ENCODE measurements around the gene KCNQ1.
A peak's percentile ranks its signal among the peaks of the same experiment; 100 is the strongest.

Gene KCNQ1

DNA sequence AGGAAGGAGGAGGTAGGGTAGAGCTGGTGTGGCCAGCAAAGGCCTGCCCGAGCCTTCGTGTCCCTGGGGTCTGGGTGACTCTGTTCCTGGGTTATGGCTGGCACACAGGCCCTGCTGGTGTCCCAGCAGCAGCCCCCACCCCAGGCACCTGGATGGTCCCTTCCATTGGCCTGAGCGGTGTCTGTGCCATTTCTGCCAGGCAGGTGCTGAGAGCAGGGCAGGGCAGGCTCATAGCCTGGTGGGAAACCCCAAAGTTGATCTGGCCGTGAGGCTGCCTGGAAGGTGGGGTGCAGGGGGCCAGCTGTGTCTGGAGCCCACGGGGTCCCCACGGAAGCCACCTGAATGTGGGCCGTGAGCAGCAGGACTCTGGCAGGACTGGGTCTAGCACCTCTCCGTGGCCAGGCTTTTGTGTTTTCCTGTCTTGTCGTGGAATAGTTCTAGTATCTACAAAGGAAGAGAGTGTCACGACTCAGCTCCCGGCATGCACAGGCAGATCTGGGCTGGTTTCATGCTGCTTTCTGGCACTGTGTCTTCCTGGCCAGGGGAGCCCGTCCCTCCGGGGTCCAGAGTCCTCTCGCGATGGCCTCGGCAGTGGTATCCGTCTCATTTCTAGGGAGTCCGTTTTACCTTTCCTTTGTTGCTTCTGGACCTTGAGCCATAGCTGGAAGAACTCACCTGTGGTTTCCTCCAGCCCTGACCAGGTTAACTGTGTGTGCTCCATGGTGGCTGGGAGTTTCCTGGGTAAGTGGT, 83.7 kb downstream of the KCNQ1 start:
- Mint-ChIP-seq H3K9me3 (no peaks in the 10 kb centered on the region), H3K4me3 (no peak overlapping the region), H3K27ac (peak overlapping the region; percentile 86), H3K4me1 (peaks cover 72% of the 10 kb centered on the region), H3K27me3 (no peaks in the 10 kb centered on the region), H3K36me3 (no peaks in the 10 kb centered on the region)
- no peak for ATAC-seq

DNA sequence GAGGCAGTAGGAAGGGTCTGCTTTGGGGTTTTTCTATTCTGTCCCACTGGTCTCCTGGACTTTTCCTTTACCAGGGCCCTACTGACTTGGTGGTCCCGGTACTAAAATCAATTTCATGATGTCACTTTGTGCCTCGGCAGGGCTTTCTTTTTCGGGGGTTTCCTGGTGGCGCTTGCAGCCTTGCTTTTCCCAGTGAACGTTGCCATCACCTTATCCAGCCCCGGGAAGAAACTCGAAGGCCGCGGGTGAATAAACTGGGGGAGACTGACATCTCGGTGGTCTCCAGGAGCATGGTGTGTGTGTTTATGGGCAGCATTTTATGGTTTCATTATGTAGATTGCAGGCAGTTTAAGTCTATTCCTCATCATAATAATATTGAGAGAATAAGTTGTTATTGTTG, 84.4 kb downstream of the KCNQ1 start:
- ATAC-seq, result no peak
- Mint-ChIP-seq H3K27me3 (no peaks in the 10 kb centered on the region), H3K4me3 (no peak overlapping the region), H3K9me3 (no peaks in the 10 kb centered on the region), H3K36me3 (no peaks in the 10 kb centered on the region), H3K4me1 (peaks cover 70% of the 10 kb centered on the region), H3K27ac (no peak overlapping the region)

DNA sequence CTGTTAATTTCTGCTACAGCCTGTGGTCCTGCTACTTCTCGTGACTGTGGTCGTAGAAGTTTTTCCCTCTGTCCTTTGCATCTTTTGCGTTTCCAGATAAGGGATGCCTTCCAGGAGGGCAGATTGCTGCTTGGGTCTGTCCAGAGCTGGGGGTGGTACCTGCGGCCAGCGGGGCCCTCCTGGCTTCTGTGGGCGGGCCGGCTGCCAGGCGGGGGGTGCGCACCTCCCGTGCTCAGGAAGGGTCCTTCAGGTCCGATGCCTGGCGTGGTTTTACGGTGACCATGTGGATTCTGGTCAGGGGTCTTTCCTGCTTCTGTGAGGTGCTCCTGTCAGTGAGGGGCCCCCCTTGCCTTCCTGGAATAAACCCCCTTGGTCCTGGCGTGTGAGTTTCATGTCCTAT, 84.8 kb downstream of the KCNQ1 start:
- Mint-ChIP-seq H3K27me3 (no peaks in the 10 kb centered on the region), H3K27ac (no peak overlapping the region), H3K4me1 (peaks cover 67% of the 10 kb centered on the region), H3K36me3 (no peaks in the 10 kb centered on the region), H3K4me3 (no peak overlapping the region), H3K9me3 (no peaks in the 10 kb centered on the region)
- ATAC-seq, result no peak

DNA sequence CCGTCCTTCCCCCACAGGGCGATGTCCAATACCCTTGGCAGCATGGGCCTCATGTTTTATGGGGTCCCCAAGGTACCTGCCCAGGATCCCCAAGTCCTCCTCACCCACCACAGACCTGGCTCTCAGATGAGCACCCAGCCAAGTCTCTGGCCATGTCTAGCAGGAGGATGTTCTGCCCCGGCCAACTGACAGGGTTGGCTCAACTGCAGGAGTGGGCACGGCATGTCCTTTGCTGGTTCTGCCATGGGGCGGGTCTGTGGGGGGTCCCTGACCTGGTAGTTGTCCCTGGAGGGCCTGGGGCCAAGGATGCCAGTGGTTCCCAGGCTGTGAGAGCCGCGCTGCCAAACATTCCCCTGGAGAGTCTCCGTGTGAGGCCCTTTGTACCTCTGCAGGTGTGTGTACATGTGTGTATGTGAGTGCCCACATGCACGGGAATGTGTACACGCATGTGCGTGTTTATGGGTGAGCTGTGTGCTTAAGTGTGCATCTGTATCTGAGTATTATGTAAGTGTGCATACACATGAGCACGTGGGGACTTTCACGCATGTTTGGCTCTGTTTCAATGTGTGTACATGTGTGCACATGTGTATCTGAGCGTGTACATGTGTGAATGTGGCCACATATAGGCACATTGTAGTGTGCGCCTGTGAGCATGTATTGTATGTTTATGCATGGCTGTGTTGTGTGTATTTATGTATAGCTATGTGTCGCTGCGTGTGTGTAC, 85.5 kb downstream of the KCNQ1 start:
- no peak overlapping the region for H3K27ac Mint-ChIP-seq
- no peaks in the 10 kb centered on the region for H3K27me3 Mint-ChIP-seq
- no peak overlapping the region for H3K4me3 Mint-ChIP-seq
- ATAC-seq, result no peak
- no peaks in the 10 kb centered on the region for H3K9me3 Mint-ChIP-seq
- no peaks in the 10 kb centered on the region for H3K36me3 Mint-ChIP-seq
- H3K4me1 Mint-ChIP-seq, result peaks cover 60% of the 10 kb centered on the region

DNA sequence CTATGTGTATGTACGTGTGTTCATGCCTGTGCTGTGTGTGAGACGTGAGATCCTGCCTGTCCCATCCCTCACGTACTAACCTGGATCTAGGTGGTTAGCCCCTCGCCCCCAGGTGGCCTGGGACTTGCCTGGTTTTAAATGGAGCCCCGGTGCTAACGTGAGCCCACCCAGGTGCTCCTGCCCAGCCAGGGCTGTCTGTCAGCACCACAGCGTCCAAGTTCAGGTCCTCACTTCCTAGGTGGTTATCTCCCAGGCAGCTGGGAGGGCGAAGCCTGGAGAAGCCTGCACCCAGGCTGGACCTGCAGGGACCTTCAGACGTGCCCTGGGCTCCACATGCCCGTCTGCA, 86.0 kb downstream of the KCNQ1 start:
- Mint-ChIP-seq H3K27ac (no peak overlapping the region), H3K4me3 (no peak overlapping the region), H3K4me1 (peaks cover 55% of the 10 kb centered on the region), H3K36me3 (no peaks in the 10 kb centered on the region), H3K9me3 (no peaks in the 10 kb centered on the region), H3K27me3 (no peaks in the 10 kb centered on the region)
- ATAC-seq, result no peak

DNA sequence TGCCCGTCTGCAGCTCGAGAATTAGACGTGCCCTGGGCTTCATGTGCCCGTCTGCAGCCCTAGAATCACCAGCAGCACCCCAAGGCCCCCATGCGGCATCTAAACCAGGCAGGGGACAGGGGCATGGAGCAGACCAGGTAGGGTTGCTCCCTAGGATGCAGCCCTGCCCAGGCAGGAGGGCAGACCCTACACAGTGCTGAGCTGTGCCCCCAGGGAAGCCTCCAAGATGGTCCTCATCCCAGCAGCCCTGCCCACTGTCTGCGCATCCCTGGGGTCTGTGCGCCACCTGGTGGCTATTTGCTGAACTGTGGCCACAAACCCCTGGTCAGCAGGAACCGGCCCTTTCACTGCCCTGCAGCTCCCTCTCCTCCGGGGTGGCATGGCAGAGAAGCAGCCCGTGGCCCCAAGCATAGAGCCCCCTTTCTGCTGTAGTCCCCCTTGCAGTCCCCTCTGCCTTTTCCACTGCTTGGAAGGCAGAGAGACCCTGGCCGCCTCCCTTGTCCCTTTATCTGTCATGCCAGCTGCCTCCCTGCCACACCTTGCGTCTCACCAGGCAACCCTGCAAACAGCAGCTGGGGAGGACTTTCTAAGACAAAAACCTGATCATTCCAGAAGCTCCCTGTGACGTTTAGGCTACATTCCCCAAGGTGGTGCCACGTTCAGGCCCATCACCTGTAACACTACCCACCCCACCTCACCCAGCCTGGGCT, 86.6 kb downstream of the KCNQ1 start:
- Mint-ChIP-seq H3K4me3 (no peak overlapping the region), H3K9me3 (no peaks in the 10 kb centered on the region), H3K27me3 (no peaks in the 10 kb centered on the region), H3K36me3 (no peaks in the 10 kb centered on the region), H3K4me1 (peaks cover 49% of the 10 kb centered on the region), H3K27ac (no peak overlapping the region)
- ATAC-seq, result peak; percentile 44

DNA sequence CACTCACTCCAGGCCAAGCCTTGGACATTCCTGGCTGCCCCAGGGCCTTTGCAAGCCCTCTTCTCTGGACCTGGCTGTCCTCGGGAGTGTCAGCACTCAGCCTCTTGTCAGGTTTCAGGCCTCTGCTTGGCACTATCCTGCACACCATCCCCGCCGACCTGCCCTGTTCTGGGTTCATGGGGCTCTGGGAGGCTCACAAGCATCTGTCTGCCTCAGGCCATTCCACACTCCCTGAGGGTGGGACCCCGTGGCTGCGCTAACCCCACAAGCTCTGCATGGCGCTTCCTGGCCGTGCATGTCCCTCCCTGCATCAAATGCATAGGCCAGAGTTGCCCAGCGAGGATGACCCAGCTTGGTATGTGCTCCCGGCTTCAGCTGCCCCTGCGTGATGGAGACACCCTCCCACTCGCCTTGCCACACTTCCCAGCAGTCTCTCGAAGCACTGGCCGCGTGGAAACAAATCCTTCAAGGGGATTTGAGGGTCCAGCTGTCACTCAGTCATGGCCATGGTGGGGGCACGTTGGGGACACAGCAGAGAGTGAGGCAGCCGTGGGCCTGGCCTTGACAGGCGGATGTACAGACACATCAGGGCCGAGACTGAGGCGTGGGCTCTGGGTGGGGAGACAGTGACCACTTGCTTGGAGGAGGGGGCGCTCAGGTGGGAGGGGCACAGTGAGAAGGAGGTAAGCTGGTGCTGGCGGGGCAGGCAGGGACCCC, 87.3 kb downstream of the KCNQ1 start:
- no peak for ATAC-seq
- Mint-ChIP-seq H3K27me3 (no peaks in the 10 kb centered on the region), H3K27ac (peak overlapping the region; percentile 19), H3K9me3 (no peaks in the 10 kb centered on the region), H3K4me3 (no peak overlapping the region), H3K36me3 (no peaks in the 10 kb centered on the region), H3K4me1 (peaks cover 41% of the 10 kb centered on the region)

DNA sequence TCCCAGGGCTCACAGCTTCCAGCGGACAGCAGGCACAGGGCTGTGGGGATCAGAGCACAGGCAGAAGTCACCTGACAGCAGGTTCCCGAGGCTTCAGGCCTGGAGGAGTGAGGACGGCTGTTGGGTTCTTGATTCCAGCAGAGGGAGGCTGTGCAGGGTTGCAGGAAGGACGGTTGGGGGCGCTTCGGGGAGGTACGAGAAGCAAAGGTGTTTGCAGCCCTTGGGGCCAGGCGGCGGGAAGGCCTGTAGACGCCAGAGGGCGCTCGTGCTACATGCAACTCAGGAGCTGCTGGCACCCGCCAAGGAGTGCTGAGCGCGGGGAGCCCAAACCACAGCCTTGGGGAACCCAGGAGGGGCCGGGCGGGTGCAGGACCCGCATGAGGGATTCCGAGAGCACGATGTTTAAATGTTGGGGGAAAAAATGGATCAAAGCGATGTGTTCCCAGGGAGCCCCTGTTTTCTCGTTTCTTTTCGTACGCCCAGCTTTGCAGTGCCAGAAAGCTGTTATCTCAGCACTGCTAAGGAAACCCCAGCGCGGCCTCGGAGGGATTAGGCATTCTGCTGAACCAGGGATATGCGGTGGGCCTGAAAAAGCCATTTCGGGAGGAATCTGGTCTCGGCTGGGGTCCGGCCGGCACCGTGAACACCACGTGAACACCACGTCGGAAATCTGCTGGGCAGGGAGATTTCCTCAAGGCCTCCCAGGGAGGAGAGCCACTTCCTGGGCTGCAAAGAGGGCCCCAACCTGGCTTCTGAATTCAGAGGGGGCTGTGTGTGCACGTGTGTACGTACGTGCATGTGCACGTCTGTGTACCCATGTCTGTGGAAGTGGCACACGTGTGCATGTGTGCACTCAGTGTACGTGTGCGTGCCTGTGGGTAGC, 88.1 kb downstream of the KCNQ1 start:
- no peaks in the 10 kb centered on the region for H3K9me3 Mint-ChIP-seq
- peak overlapping the region; percentile 19 for H3K27ac Mint-ChIP-seq

DNA sequence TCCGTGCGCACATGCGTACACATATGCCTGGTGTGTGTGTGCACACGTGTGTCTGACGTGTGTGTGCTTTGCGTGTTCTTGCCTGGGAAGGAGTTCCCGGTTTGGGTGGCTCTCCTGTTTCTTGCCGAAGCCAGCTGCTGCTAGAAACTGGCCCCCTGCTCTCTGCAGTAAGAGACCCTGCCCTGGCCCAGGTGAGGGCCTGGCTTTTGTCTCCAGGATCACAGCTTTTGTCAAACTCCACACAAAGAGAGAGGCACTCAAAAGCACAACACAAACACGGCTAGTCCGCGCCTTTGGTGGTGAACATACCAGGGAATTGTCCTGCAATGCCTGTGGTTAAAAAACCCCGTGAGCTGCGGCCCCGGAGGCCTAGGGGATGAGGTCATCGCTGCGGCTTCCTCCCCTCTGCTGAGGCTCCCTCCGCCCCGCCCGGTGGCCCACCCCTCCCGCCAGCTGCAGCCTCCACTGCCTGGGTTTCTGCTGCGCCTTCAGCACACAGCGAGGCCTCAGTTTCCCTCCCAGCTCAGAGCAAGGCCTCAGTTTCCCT, 88.9 kb downstream of the KCNQ1 start:
- no peaks in the 10 kb centered on the region for H3K9me3 Mint-ChIP-seq
- no peaks in the 10 kb centered on the region for H3K36me3 Mint-ChIP-seq
- no peak for ATAC-seq
- no peaks in the 10 kb centered on the region for H3K27me3 Mint-ChIP-seq
- H3K4me3 Mint-ChIP-seq, result no peak overlapping the region
- H3K4me1 Mint-ChIP-seq, result peaks cover 28% of the 10 kb centered on the region
- H3K27ac Mint-ChIP-seq, result no peak overlapping the region

More for the DNA sequence above, 88.1 kb downstream of the KCNQ1 start:
- ATAC-seq, result peak; percentile 87
- Mint-ChIP-seq H3K27me3 (no peaks in the 10 kb centered on the region), H3K36me3 (no peaks in the 10 kb centered on the region), H3K4me3 (peak overlapping the region; percentile 79), H3K4me1 (peaks cover 34% of the 10 kb centered on the region)

DNA sequence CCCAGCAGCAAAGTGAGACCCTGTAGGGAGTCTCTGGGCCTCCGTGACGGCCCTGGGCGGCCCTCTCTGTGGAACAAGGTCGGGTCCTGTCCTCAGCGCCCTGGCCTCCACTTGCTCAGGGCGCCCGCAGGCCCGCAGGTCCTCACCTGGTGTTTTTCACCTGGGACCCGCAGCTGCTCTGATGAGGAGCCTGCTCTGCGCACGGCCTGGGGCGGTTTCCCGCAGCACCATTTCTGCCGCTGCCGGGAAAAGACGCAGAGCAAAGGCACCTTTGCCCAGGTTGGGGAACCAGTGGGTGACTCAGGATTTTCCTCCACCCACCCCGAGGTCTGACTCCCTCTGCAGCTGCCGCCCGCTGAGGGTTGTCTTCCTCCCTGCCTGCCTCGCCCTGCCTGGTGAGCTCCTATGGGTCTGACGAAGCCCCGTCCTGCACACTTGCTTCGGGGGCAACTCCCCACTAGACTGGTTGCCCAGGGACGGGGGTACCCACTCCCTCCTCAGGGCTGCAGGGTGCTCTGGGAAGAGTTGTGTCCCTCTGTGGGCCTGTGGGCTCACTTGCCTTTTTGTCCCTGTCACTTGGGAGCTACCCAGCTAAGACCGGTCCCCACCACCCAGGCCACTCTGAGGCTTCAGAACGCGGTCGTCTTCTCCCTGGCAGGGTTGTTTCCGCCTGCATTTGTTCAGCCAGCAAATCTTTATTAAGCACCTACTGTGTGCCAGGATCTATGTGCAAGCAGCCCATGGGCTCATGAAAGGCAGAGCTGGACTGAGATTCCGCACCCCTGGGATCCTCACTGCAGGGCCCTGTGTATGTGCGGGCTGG, 89.5 kb downstream of the KCNQ1 start:
- Mint-ChIP-seq H3K27me3 (no peaks in the 10 kb centered on the region), H3K9me3 (no peaks in the 10 kb centered on the region), H3K27ac (no peak overlapping the region), H3K4me3 (no peak overlapping the region), H3K36me3 (no peaks in the 10 kb centered on the region), H3K4me1 (peaks cover 25% of the 10 kb centered on the region)
- ATAC-seq, result no peak

DNA sequence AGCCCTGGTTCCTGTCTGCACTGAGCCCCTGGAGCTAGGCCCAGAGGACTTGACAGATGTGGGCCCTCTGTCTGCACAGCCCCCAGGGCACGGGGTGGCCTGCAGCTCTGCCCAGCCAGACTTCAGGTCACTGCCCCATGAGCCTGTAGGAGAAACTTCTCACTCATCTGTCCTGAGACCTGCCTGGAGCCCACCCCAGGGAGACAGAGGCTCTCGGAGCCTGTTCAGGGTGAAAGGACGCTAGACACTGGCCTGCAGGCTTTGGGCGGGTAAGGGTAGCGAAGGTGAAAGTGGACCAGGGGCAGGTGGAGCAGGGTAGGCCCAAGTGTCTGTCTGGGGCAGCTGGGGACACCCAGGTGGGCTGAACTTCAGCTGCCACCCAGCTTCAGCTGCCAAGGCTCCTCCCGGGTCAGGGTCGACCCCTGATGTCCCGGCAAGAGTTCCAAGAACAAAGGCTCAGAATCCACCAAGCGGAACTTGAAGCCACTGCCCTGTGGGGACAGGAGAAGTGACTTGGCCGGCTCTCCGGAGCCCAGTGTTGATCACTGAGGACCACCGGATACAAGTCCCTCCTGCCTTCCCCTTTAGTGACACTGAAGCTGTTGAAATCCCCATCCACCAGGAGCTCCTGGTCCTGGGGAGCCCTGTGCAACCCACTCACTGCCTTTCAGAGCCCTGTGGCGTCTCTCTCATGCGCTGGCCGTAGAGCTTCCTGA, 90.3 kb downstream of the KCNQ1 start:
- H3K4me3 Mint-ChIP-seq, result no peak overlapping the region
- H3K9me3 Mint-ChIP-seq, result no peaks in the 10 kb centered on the region
- H3K27me3 Mint-ChIP-seq, result no peaks in the 10 kb centered on the region
- no peaks in the 10 kb centered on the region for H3K36me3 Mint-ChIP-seq
- ATAC-seq, result no peak
- H3K27ac Mint-ChIP-seq, result no peak overlapping the region
- peaks cover 25% of the 10 kb centered on the region for H3K4me1 Mint-ChIP-seq

DNA sequence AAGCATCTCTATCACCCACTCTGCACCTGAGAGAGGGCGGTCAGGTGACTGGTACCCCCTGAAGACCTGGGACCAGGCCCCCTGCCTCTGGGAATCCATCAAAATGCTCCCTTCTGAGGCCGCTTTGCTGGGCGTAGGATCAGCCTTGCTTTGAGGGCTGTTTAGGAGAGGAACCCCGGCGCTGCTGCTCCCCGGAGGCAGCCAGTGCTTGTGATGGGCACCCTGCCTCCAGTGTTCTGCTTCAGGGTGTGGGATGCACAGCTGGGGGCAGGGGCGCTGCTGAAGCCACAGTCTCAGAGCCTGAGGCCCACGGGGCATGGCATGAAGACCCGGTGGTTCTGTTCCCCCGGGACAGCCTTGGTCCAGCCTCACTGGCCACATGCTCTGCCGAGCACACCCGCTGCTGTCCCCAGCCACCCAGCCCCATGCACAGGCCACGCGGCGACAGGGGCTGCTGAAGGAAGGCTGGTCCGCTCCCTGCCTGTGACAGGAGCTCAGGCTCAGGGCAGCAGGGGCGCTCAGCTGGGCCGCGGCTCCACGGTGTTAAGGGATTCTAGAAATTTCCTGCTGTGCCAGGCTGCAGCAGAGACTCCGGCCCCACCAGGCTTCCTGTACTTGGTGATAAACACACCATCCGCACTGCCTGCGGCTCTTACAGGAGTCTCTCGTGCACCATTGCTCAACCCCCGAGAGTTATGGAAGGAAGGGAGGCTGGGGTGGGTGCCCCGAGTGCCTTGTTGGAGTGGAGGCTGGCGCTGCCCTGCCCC, 91.0 kb downstream of the KCNQ1 start:
- H3K9me3 Mint-ChIP-seq, result no peaks in the 10 kb centered on the region
- no peak for ATAC-seq
- peaks cover 6% of the 10 kb centered on the region for H3K36me3 Mint-ChIP-seq
- H3K4me3 Mint-ChIP-seq, result no peak overlapping the region
- H3K27me3 Mint-ChIP-seq, result no peaks in the 10 kb centered on the region
- H3K27ac Mint-ChIP-seq, result no peak overlapping the region
- peaks cover 30% of the 10 kb centered on the region for H3K4me1 Mint-ChIP-seq

Data from stimulated activated memory B cell treated with anti-CD40 and anti-IgM and Interleukin-4, amounts not matched to agents 10 μg/mL and 1 μg/mL and 100 μg/mL, for 72 hours (primary cell).